NCI-H82 treated with DMSO at 0.1 percent for 48 hours (cell line): ENCODE measurements around the gene NFIX.

Source experiments
- DNase-seq: peaks from one replicate; lab custom pipeline; 2025; ENCODE audit not compliant: unreplicated experiment; lab: John Stamatoyannopoulos, UW

The NFIX gene

DNA sequence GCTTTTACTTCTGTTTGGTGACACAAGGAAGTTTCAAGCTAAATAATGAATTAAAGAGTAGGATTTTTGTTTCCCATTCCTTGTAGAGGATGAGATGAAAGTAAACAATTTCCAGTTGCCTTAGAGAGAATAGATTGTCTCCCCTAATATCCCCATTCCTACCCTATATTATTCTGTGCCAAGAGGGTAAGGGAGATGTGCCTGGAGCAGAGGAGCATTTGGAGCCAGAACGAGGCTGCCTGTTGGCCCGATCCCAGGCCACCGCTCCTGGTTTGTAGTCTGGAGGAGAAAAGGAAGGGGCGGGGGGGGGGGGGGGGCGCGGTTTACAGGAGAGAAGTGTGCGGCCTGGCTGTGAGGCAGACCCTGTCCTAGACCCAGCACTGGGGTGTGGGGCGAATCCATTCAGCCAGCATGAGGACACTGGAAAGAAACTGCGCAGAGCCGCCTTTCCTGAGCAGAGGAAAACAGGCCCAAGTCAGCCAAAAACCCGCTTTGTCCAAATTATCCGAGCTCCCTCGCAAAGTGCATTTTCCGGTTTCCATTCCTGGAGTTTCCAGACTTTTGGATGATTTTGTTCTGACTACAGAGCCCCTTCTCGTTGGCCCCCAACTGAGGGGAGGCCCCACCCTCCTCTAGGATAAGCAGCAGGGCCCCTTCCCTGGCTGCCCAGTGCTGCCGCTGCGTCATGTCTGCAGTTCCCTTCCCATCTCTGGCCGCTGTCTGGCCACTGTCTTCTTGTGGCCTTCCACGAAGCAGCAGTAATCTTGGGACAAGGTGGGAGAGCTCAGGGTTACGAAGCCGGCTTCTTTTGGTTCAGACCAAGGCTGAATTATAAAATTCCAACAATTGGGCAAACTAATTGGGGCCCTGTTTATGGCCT lies 23.0 kb downstream of the NFIX start:
- DNase-seq: no peak

DNA sequence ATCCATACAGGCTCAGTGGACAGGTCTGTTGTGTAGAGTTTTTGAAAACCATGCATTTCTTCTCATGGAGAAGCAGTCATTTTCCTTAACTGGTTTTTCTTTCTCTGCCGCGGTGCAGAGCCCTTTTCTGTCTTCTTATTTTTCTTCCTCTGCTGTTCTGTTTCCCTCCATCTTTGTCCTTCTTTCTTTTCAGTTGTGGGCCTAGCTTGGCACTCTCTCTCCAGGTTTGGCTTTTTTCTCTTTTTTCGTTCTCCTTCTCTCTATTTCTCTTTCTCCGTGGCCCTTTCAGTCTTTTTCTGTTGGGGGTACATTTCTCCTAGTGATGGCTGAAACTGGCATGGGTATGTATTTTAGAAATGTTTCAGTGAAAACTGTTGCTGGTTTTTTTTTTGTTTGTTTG lies 24.1 kb downstream of the NFIX start:
- DNase-seq: no peak

DNA sequence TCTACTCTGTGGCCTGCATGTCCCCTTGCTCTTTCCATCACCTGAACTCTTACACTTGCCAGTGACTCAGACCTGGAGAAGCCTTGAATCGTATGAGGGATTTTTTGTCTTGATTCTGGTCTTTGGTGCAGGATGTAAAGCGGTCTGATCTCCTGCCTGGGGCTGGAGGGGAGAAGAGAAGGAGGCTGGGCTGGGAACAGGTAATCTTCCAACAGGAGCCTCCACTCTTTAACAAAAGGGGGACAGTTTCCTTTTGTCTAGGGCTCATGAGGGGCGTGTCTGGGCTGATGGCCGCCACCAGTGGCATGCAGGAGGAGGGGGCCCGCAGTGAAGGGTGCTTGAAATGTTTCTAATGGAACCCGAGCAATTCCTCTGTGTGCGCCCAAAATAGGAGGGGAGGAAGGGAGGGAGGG lies 24.7 kb downstream of the NFIX start:
- no peak for DNase-seq

DNA sequence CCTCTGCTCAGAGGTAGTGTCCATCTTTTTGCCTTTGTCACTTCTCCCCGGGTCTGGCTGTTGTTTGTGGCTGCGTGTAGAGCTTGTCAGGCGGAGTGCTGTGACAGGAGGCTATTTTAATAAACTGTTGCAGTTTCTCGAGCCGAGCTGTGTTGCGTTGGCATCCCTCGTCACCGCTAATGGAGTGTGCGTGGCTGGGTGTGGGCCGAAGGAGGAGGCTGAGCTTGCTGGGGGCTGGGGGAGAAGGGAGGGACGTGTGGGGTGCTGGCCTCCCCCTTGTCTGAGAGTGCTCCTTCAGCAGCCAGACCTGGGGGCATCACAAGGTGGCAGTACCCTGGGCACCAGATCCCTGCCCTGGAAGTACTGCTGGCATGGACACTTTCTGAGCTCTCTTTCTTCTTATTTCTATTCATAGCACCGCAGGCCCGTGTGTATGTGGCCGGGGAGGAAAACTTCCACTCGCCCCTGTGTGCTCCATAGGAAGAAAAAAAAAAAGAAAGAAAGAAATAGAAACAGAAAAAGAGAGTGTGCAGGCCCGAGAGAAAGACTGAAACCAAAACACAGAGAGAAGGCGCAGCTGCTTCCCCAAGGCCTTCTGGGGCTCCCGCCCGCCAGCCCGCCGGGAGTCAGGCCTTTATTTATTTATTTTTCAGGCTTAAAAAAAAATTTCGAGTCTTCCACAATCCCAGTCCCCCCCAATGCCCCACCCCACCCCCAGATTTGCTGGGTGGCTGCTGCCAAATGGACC lies 27.0 kb downstream of the NFIX start:
- DNase-seq: no peak

DNA sequence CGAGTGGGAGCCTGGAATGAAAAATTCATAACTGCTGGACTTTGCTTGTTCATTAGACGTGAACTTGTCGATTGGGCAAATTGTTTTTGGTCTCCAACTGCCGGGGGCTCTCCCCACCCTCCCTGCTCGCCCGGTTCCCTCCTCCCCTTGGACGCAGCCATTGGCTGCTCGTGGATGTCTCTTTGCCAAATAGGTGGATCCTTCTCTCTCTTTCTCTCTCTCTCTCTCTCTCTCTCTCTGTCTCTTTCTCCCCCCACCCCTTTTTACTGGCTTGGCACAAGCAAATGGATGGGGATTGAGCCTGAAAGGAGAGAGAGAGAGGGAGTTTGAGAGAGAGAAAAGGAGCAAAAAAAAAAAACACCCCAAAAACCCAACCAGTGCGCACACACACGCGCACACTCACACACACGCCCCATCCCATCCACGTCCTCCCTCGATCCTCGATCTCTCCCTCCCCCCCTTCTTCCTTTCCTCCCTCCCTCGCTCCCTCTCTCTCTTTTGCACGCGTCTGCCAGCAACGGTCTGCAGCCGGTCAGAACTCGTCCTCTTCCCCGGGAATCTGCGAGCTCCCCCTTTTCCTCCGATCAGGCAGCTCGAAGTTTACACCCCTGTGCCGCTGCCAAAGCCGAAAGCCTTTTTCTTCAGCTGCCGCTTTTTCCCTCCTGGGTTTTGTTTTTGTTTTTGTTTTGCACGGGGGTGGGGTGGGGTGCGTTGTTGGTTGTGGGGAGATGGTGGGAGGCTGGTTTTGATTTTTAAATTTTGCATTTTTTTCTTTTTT lies 27.8 kb downstream of the NFIX start:
- DNase-seq: no peak

DNA sequence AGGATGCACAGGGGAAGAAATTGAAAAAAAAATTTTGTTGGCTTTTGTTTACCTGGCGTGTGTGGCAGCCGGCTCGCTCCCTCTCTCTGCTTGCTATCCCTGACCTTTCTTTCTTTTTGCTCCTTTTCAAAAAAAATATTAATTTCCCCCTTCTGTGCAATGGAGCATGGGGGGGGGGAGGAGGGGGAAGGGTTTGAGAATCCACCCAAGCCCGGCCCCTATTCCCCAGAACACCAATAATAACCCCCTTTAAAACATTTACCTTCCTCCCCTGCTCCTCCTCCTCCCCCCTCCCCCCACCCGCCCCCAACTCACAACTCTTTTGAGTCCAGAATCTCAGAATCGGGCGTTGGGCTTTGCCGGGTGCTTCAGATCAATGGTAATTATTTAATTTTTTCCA lies 28.4 kb downstream of the NFIX start:
- DNase-seq: no peak

DNA sequence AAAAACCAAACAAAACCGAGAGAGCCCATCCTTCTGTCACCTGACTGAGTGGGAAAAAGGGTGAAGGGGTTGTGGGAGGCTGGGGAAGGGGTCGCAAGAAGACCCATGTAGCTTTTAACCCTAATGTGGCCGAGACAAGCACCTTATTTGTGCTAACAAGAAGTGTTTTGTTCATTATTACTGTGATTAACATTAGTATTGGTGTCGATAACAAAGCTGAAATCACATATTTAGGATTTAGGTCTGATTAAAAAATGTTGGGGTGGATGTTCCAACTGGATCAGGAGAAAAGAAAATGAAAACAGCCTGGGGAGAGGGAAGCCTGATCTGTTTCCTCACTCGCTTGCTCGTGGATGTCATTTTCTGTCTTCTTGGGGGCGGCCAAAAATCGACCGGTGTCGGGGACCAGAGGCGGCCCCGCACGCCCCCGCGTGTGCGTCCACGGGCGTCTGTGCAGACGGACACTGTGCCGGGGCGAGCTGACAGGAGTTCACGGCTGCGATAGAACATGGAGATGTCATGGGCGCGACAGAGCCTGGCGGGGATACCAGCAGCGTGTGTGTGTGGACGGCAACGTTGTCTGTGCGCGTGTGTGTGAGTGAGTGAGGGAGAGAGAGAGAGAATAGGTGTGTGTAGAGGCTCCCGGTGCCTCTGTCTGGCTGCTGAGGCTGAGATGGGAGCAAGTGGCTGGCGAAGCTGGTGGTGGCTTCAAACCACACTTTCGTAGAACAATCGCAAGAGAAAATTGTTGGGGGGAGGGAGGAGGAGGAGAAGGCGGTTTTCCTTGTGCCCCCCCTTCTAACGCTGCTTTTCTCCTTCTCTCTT lies 29.1 kb downstream of the NFIX start:
- DNase-seq: no peak

DNA sequence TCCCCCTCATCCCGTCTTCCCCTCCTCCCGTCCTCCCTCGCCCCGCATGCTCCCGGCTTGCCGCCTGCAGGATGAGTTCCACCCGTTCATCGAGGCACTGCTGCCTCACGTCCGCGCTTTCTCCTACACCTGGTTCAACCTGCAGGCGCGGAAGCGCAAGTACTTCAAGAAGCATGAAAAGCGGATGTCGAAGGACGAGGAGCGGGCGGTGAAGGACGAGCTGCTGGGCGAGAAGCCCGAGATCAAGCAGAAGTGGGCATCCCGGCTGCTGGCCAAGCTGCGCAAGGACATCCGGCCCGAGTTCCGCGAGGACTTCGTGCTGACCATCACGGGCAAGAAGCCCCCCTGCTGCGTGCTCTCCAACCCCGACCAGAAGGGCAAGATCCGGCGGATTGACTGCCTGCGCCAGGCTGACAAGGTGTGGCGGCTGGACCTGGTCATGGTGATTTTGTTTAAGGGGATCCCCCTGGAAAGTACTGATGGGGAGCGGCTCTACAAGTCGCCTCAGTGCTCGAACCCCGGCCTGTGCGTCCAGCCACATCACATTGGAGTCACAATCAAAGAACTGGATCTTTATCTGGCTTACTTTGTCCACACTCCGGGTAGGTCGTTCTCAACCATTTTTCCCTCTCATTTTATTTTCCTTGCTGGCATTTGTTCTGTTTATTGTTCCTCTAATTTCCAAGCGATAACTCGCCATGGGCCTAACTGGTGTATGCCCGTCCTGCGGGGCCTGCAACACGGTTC lies 29.8 kb downstream of the NFIX start:
- no peak for DNase-seq

DNA sequence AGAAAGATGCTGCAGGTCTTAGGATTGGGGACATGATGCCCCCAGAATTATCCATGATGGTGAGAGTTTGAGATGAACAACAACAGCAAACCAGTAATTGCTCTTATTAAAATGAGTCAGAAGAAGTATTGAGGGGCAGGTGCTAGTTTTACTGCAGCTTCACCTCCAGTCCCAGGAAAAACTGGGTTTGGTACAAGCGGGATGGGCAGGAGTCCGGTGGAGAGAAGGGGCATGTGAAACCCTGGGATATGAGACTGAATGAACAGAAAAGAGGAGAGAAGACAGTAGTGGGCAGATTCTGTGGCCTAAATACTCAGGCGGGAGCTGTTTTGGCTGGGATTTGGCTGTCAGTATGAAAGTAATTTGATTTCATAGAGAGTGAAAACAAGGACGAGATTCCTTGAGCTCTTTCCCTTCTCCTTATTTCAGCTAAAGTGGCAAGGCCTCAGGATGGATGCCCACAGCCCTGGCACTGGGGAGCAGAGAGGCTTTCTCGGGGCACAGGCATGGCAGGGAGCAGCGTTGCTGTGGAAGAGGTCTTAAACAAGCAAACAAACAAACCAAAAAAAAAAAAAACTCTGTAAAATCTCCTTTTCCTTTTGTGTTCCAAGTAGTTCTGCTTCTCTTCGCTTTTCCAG lies 30.7 kb downstream of the NFIX start:
- DNase-seq: no peak

DNA sequence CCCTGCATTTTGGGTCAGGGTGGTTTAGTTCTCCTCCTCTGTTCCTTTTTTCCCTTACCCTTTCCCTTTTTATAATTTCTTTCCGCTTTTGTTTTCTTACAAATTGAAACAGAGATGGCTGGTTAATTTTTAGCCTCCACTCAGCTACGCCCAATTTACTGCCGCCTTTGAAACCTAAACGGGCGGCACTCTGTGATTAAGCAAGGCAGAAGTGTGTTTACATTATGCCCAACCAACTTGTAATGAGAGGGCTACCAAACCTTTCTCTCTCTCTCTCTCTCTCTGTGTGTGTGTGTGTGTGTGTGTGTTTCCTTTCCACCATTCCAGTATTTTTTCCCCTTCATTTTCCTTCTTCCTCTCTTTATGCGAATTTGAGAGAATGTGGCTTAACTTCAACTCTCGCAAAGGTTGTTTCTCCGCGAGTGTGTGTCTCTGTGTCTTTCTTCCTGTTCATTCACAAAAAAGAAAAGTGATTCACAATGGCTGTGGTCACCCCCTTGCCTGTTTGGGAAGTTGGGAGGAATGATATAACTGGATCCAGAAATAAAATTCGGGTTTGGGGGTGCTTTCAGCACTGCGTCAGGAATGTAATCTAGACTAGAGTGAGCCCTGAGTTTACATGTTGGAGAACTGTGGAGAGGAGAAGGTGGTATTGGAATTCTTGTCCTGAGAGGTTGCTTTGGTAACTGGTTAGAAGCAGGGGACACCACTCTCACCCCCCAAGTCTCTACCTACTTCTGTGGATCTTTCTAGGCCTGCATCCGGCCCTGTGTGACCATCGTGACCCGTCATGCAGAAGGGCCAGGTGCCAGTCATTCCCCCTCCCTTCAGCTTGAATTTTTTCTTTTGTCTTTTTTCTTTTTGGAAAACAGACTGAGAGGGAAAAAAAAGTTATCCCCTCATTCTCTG lies 31.4 kb downstream of the NFIX start:
- no peak for DNase-seq

DNA sequence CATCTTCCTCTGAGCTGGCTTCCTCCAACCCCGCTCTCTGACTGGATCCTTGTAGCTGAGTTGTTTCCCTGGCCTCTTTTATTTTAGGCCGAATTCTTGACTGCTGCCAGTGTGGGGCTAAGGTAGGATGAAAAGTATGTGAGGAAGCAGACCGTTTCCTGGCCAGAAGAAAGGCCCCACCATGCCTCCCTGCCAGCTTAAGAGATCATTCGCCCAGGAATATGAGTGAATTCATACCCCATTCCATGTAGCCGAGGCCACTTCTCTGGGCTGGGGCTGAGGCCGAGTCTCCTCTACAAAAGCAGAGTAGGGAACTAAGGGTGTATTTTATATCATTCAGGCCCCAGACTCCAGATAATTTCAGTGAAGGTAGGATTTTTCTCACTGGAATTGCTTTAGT lies 32.3 kb downstream of the NFIX start:
- DNase-seq: no peak

DNA sequence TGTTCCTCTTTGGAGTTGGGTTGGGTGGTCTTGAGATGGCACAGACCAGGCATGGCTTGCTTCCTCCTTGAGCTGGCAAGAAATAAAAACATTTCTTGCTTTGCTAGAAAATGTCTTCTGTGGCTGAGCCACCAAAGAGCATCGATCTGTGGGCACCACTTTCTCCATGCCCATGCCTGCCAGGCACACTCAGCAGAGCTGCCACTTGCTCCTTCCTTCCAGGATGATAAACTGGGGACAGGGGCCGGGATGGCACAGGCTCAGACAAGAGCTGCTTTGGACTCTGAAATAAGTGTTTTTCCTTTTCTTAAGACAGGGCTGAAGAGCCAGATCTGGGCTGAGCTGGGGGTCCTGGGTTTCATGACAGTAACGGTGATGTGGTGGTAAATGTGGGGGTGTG lies 32.8 kb downstream of the NFIX start:
- DNase-seq: no peak

DNA sequence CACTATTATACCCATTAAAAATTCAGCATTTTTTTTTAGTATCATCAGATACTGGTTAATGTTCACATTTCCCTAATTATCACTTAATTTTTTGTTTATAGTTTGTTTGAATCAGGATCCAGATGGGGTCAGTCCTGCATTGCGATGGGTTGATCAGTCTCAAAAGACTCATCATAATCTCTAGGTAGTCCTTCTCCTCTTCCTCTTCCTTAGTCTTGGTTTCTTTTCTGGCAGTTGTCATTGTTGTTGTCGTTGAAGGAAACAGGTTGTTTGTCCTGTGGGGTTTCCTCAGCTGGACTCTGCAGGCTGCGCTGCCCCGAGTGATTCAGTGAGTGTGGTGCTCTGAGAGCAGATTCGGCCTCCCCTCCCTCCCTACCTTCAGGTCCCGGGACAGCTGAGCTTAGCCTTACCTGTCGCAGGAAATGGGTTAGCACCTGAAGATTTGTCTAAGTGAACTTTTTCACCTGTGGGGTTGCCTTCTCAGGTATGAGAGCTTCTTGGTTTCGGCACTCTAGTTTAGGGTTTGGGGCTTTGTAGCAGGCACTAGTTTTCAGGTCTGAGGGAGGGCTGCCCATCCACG lies 34.1 kb downstream of the NFIX start:
- DNase-seq: no peak

DNA sequence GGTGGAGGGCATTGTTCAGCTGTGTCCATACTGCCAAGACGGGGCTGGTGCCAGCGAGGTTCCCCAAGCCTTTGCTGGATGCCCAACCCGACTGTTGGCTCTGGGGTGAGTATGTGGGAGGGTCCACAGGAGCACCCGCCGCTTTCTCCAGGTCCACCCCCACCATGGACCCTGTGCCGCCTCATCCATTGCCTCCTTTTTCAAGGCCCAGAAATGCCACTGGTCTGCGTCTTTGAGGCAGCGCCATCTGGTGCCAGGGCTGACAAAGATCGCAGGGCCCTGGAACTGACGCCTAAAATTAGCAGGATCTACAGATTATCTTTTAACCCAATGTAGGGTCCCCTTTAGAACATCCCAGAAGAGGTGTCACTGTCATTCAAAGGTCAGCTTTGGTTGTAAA lies 34.6 kb downstream of the NFIX start:
- no peak for DNase-seq

DNA sequence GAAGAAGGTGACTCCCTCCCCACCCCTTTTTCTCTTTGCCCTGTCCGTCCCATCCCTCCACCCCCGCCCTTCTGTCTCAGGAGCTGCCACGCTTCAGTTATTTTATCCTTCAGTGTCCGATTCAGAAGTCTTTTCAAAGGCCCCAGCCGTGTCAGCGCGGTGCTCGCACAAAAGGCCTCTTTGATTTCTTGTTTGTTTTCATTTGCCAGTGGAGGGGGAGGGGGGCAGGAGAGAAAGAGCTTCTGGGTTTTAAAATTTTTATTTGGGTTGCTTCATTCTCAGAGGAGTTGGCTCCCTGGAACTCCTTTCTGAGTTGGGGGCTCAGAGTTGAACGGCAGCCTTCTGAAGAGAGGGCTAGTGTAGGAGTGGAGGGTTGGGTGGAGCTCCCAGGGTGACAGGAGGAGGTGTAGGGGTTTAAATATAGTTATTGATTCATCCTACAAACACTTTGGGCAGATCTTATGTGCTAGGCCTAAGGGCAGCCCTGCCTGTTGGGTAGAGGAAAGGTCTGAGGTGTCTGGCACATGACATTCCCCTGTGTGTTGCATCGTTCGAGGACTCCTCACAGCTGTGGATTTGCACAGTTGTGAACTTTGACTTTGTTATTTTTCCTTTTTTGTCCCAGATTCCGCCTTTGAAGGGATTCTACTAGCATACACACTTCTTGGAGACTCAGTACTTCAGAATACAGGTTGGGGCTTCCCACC lies 36.8 kb downstream of the NFIX start:
- no peak for DNase-seq

DNA sequence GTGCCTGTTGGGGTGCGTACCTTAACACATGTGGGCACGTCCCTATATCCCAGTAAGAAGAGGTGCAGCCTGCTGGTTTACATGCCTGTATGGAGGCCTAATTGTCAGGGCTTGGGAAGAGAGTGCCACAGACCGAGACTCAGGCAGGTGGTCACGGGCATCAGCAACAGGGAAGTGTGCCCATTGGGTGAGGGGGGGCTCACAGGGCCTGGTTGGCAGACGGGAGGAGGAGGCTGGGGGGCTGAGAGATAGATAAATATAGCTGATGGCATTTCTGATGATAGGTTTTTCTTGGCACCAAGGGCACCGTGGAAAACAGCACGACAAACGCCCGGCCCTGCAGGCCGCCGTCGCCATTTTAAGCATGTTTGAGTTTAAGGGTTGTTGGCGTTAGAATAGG lies 37.6 kb downstream of the NFIX start:
- no peak for DNase-seq

DNA sequence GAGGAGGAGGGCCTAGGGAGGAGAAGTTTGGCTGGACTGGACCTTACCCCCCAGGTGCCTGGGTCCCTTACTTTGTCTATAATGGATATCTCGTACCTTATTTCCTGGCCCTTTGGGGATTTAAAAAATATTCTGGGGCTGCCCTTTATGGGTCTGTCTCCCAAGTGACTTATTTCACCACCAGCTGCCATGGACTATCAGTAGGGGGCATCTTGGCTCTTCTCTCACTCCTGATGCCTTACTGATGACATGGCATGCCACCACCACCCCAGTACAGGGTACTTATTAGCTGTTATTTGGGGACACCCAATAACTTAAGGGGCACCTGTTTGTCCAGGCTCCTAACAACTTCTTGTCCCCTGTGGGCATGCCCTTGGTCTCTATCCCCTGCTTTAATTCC lies 38.0 kb downstream of the NFIX start:
- no peak for DNase-seq
